Measurements from ENCODE around the gene SLC26A4.

SLC26A4 gene

DNA sequence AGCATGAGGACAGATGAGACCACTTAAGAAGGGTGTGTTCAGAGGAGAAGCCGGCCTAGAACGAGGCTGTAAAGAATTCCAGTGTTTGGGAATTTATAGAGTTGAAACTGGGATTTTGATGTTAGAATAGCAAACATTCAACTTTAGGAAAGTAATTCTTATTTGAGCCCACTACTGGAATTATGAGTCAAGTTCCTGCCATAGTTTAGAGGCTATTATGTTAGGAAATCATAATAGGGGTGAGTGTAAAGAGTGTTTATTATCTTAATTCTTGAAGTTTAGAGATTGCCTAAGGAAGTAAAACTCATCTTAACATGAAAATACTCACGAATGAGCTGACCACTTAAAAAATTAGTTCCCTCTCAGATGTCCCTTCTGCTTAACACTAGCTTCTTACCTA, 85.4 kb downstream of the SLC26A4 start:
- H3K4me3 ChIP-seq (replicated peaks; ENCODE audit: low read depth, low read length): peak overlapping the region; percentile 70
- DNase-seq (ENCODE audit: extremely low read depth, low read depth): no peak
- no peak for TF ChIP-seq CTCF (IDR thresholded peaks at IDR 0.05; ENCODE audit: low read depth, low read length, missing control alignments)

GRCh38 chr7:107751113-107751512, 90.5 kb downstream of the SLC26A4 start:
- DNase-seq (ENCODE audit: extremely low read depth, low read depth): no peak
- no peak for TF ChIP-seq CTCF (IDR thresholded peaks at IDR 0.05; ENCODE audit: low read depth, low read length, missing control alignments)
- no peak overlapping the region for H3K4me3 ChIP-seq (replicated peaks; ENCODE audit: low read depth, low read length)

DNA sequence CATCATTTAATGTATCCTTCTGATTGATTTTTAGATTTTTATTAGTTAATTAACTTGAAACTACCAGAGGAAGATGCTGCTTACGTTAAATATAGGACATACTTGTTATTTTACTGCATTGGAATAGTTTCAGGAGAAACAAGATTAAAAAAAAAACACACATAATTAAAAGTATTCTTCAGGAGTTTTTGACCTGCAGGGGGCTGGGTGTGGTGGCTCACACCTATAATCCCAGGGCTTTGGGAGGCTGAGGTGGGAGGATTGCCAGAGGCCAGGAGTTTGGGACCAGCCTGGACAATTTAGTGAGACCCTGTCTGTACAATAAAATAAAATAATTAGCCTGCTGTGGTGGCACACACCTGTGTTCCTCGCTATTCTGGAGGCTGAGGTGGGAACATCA, 94.0 kb downstream of the SLC26A4 start:
- TF ChIP-seq CTCF (IDR thresholded peaks at IDR 0.05; ENCODE audit: low read depth, low read length, missing control alignments): no peak
- DNase-seq (ENCODE audit: extremely low read depth, low read depth): no peak
- no peak overlapping the region for H3K4me3 ChIP-seq (replicated peaks; ENCODE audit: low read depth, low read length)

DNA sequence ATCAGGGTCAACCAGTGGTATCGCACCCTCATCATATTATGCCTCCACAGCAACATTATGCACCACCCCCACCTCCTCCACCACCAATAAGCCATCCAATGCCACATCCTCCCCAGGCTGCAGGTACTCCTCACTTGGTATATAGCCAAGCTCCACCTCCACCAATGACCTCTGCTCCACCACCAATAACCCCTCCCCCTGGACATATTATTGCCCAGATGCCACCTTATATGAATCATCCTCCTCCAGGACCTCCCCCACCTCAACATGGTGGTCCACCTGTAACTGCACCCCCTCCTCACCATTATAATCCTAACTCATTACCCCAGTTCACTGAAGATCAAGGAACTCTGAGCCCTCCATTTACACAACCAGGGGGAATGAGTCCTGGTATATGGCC, 98.0 kb downstream of the SLC26A4 start:
- no peak for DNase-seq (ENCODE audit: extremely low read depth, low read depth)
- no peak overlapping the region for H3K4me3 ChIP-seq (replicated peaks; ENCODE audit: low read depth, low read length)
- no peak for TF ChIP-seq CTCF (IDR thresholded peaks at IDR 0.05; ENCODE audit: low read depth, low read length, missing control alignments)

DNA sequence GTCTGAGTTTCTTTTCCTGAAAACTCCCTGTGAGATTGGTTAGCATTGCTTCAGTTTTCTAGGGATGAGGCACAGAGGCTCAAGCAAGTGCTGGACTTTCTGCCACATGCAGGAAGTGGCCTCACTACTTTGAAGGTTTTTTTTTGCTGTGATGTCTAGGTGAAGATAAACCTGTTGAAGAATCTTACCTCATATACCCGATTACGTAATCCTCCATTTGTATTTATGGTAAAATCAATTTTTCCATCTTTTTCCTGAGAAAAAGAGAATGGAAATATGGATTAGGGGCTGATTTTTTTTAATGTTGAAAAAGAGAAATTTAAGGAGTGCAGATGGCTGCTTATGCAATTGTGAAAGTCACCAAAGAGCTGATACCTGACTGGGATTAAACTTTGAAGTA, 106.8 kb downstream of the SLC26A4 start:
- no peak for DNase-seq (ENCODE audit: extremely low read depth, low read depth)
- H3K4me3 ChIP-seq (replicated peaks; ENCODE audit: low read depth, low read length): no peak overlapping the region
- no peak for TF ChIP-seq CTCF (IDR thresholded peaks at IDR 0.05; ENCODE audit: low read depth, low read length, missing control alignments)
